Measurements from ENCODE around the gene WDTC1.

DNA sequence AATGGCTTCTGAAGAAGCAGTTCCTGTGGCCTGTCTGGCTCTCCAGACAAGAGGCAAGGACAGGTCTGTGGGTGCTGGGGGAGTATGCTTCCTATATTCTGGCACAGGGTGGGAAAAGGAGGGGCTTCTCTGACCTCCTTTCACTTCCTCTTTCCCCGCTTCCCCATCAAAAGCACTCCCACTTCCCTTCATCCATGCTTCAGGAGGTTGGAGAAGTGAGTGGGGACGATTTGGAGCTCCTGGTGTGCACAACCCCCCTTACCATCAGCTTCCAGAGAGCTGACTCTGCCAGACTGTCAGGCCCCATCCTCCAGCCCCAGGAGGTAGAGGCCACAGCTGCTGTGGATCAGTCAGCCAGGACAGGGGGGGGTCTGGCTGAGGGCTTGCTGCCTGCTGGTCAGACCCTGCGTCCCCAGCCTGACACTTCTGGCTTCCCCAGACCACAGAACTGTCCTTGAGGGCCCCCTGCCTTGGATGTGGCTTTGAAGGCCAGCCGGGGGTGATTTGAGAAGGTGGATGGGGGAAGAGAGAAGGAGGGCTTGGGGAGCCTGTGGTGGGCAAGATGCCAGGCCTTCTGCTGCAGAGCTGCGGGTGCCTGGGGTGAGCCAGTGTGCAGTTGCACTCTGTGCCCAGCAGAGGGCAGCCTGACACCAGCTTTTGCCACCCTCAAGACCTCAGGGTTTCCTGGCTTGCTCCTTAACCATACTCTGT, 66.1 kb downstream of the WDTC1 start:
- TF ChIP-seq CTCF (IDR thresholded peaks at IDR 0.05) (peak in 2 of 3 experiments; percentile 98 to 100), POLR2A (IDR thresholded peaks at IDR 0.05; ENCODE audit: low read depth) (no peak), EP300 (IDR thresholded peaks at IDR 0.05) (no peak)

All from esophagus muscularis mucosa (tissue), 4 donors.